GM21360 (cell line): ENCODE measurements around the gene MSANTD4.
"Not testable (repeated sequence)": the region's sequence is repeated elsewhere in the genome, so short reads cannot be mapped to it uniquely, and the experiment has no call there.

ENCODE experiments used
- ATAC-seq: cut with Tn5 transposase; IDR thresholded peaks from one replicate; pipeline ENCODE4 v1.9.1; 2021; ENCODE audit warnings: mild to moderate bottlenecking, moderate library complexity; ENCODE audit not compliant: unreplicated experiment

MSANTD4 gene

DNA sequence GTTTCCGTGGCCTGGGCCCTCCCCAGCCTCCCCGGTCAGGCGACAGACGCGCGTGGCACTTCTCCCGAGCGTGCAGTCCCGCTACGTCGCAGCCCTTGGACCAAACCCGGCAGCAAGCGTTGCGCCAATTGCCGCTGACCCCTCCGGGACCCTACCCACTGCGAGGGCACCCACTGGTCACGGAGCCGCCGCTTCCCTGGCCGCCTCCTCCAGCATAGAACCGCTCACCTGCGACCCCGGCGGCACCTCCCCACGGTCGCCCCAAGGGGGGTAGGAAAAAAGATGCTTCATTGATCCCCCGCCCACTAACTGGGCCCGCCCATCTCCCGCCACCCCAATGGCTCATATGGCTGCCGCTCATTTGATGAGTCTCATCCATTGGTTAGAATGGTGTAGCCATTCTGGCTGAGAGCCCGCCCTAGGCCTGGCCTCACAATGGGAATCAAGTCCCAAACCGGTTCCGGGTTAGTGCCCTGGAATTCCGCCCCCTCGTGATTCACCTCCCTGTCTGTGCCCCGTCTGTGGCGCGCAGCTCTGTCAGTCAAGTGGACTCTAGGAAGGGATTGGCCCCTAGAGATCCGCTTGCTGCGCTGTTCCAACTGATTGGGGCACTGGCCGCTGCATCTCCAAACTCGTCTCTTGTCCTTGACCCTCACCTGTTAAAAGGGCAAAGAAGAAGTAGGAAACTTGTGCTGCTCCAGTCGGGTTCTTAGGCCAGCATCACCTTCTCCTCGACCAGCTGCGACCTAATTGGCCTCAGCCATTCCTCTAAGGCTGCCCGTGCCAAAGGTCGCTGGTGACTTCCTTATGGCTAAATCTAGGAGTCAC is at the start of gene MSANTD4:
MSANTD4 (minus strand) TSS at position 274 of the 828 bp plus-strand sequence. CDS start 11,323 bp downstream, outside the sequence.
- peak; percentile 98 for ATAC-seq

GRCh38 chr11:106070606-106071005 is 48.6 kb upstream of the MSANTD4 start:
- ATAC-seq = no peak

DNA sequence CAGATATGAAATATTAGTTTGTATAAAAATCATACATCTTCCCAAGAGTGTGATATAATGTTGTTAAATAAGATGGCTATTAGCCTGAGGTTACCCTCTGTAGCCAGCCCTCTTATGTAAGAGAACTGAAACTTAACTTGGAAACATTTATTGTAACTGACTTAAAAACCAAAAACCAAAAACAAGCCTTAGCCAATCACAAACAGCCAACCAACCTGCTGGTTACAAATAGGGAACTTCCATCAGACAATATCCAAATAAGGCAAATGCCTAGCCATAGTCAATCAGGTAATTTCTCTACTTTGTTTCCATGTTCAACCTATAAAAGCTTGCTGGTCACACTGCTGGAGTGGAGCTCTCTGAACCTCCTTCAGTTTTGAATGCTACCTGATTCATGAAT is 41.0 kb upstream of the MSANTD4 start:
- ATAC-seq = no peak

- ATAC-seq = no peak
Observed at GRCh38 chr11:106061954-106062949, 40.2 kb upstream of the MSANTD4 start.

DNA sequence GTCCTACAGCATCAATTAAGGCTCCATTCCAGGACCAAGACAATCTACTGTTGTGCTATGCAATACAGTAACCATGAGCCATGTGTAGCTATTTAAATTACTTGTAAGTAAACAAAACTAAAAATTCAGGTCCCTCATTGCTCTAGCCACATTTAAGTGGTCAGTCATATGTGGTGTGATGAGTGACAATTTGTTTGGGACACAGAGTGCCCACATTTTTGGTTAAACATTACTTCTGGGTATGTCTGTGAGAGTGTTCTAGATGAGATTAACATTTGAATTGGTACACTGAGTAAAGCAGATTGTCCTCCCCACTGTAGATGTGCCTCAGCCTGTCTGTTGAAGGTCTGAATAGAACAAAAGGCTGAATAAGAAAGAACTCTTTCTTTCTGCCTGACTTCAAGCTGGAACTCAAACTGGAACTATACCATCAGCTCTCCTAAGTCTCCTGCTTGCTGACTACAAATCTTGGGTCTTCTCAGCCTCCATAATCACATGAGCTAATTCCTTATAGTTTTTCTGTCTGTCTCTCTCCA is 39.3 kb upstream of the MSANTD4 start:
- no peak for ATAC-seq

DNA sequence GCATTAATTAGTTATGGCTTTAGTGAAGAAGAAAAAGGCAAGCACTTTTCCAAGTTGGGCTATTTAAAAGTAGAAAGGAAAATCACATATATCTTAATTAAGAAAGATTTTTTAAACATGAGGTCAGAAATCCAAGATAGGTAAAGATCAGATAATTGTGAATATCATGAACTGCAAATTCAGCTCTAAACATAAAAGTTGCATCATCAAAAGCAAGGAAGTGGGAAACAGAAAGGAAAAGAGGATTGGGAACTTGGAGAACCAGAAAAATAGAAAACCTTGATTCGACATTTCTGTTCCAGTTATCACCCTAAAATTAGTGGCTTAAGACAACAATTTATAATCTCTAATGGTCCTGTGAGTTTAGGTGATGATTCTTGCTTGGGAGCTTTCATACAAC is 37.6 kb upstream of the MSANTD4 start:
- no peak for ATAC-seq

DNA sequence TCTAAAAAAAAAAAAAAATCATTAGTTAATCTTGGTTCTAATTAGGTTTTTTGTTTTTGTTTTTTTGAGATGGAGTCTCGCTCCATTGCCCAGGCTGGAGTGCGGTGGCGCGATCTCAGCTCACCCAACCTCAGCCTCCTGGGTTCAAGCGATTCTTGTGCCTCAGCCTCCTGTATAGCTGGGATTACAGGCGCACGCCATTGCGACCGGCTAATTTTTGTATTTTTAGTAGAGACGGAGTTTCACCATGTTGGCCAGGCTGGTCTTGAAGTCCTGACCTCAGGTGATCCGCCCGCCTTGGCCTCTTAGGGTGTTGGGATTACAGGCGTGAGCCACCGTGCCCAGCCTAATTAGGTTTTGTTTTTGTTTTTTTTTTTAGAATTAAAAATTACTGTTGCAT is 36.3 kb upstream of the MSANTD4 start:
- ATAC-seq = not testable (repeated sequence)

- ATAC-seq = no peak
Observed at GRCh38 chr11:106051103-106051502, 29.1 kb upstream of the MSANTD4 start.

- ATAC-seq = no peak
Observed at GRCh38 chr11:106049727-106050476, 27.9 kb upstream of the MSANTD4 start.

DNA sequence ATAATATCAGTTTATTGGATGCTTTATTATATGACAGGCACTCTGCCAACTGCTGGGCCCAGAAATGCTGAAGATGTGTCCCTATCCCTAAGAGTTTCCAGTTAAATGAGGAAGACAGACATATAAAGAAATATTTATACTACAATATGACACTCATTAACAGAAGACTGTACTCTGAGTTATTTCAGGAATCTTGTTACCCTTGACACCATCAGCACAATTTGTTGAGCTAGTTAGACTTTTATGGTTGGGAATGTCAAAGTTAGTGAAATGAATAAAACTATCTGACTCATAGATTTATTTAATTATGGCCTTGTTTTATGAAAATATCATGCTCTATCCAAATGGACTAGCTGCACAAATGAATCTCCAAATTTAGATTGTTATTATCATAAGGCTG is 25.6 kb upstream of the MSANTD4 start:
- ATAC-seq = no peak

GRCh38 chr11:106043540-106043939 is 21.5 kb upstream of the MSANTD4 start:
- no peak for ATAC-seq

GRCh38 chr11:106032861-106033260 is 10.8 kb upstream of the MSANTD4 start:
- ATAC-seq = no peak

- no peak for ATAC-seq
Observed at GRCh38 chr11:106031936-106032335, 9.9 kb upstream of the MSANTD4 start.

DNA sequence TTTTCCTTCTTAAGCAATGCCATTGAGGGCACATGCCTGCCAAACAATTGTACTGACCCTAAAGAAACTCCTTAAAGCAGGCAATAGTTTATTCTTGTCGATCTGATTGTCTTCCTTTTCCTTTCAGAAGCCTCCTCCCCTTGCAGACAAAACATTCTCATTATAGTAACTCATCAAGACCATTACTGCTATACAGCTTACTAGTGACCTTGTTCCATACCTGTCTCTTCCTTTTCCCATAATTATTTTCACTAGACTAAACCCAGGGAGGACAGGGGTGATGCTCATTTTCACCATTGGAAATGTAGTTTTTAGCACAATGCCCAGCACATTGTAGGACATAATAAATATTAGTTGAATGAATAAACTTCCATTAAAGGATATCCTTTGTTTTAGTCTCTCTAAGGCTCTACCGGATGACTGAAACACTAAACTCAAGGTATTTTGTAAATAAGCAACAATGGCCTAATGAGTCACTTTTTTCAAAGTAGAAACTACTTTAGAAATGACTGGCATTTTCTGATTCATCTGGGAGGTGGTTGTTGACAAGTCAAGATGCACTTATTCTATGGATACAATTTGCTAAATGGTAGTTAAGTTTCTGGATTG is 9.3 kb upstream of the MSANTD4 start:
- no peak for ATAC-seq

DNA sequence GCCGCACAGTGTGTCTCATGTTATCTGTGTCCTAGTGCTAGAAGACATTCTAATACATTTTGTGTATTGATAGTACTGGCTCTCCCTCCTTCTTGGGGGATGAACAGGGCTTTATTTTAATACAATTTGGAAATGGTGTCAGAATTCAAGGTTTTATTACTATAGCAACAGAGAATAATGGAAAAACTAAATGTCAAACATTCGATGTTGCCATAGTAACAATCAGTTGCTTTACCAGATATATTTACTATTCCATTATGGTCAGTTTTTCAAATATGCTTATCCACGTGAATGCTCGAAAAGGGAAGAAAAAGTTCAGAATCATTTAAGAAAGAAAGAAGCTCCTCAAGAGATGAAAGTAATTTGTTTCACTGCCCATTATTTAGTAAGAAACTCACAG is 8.6 kb upstream of the MSANTD4 start:
- no peak for ATAC-seq

- no peak for ATAC-seq
Observed at GRCh38 chr11:106022795-106023275, 795 bp upstream of the MSANTD4 start.

DNA sequence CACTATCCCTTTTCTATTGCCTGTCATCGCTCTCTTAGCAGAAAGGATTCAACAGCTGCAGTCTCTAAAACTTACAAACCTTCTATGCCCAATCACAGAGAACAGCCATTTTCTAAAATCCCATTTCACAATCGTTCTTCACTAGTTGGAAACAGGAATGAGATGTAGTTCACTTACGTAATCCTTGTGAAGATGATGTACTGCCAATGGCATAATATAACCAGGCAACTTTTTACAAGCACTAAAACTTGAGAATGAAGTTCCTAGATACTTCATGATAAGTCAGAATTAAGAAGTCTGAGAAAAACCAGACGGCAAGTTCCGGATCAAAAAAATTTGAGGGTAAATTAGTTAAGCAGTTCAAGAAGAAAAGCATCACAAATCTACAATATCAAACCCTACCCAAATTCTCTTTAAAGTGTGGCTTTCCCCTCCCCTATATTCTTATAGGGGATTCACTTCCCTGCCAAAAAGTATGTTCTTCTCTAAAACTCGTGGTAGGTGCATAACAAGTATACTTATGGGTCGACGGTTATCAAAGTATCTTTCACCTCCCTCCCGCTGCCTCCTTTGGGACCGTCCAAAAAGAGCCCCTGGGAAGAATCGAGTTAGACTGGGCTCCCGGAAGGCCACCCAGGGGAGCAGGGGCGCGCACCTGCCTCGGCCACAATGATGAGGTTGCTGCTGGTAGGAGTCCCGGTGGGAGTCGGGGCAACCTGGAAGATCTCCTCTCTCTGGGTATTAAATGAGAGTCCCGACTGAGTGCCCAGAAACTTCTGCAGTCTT is 666 bp downstream of the MSANTD4 start:
- peak; percentile 12 for ATAC-seq

DNA sequence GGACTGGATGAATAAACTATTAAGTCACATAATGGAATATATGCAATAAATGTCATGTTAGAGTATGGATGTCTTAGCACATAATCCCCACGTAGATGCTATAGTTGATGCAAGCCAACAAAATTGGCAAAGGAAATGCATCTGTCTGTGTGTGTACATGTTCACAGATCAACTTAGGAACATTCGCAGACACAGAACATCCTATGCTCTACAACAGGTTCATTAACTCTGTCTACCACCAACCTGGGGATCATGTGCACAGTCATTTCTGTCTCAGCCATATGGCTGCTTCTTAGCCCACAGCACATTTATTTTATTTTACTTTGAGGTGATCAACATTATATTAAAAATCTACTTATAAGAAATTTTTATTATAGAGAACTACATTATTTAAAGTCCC is 4.9 kb downstream of the MSANTD4 start:
- no peak for ATAC-seq

- no peak for ATAC-seq
Observed at GRCh38 chr11:106015066-106015465, 7.0 kb downstream of the MSANTD4 start.
